WTC11 (cell line): ENCODE data around the gene PRSS58. TPM values are rescaled to one million over a fixed set of nuclear protein-coding genes. Genes with fewer than 3 reads are reported as not detected.

Source experiments
- ATAC-seq: fragments of 200-7000 bp; cut with Tn5 transposase; 2 replicates; pipeline ENCODE4 v1.10.0; 2021; ENCODE audit warnings: mild to moderate bottlenecking, moderate library complexity
- CTCF ChIA-PET: fragments of 300-600 bp; sonication (Branson Sonifier 250); formaldehyde crosslinking; loops from one replicate; lab custom pipeline; 2021; ENCODE audit warnings: antibody characterized with exemption; lab: Charles Lee
- POLR2A ChIA-PET: fragments of 350-600 bp; sonication (Branson Sonifier 250); formaldehyde crosslinking; loops from one replicate; lab custom pipeline; 2021; ENCODE audit warnings: antibody characterized with exemption; lab: Charles Lee
- DNase-seq: peaks from one replicate; pipeline ENCODE4 v3.0.0; 2021; ENCODE audit warnings: low spot score
- H3K27ac Mint-ChIP-seq: 2 replicates; pipeline ENCODE4 v1.8.0; 2021; ENCODE audit warnings: mixed read lengths
- H3K27me3 Mint-ChIP-seq: 2 replicates; pipeline ENCODE4 v1.8.0; 2021; ENCODE audit warnings: low read depth, mild to moderate bottlenecking, moderate library complexity, mixed read lengths
- H3K36me3 Mint-ChIP-seq: 2 replicates; pipeline ENCODE4 v1.8.0; 2021; ENCODE audit warnings: mixed read lengths
- H3K4me1 Mint-ChIP-seq: 2 replicates; pipeline ENCODE4 v1.8.0; 2022; ENCODE audit warnings: mixed read lengths
- H3K4me3 Mint-ChIP-seq: 2 replicates; pipeline ENCODE4 v1.8.0; 2021; ENCODE audit warnings: mild to moderate bottlenecking, moderate library complexity, mixed read lengths
- H3K9me3 Mint-ChIP-seq: 2 replicates; pipeline ENCODE4 v1.8.0; 2021; ENCODE audit warnings: mixed read lengths
- NFATC4 ChIP-seq: fragments of 250-450 bp; sonication (Bioruptor Pico); IDR thresholded peaks from 2 replicates; pipeline ENCODE4 v1.9.0; 2021; ENCODE audit warnings: mild to moderate bottlenecking
- NR1H2 ChIP-seq: sonication (generic); formaldehyde crosslinking; IDR thresholded peaks from 2 replicates; pipeline ENCODE4 v1.9.0; 2021; ENCODE audit warnings: mild to moderate bottlenecking, moderate library complexity, missing genetic modification reagents
- RORB ChIP-seq: fragments of 250-450 bp; sonication (Bioruptor Pico); IDR thresholded peaks from 2 replicates; pipeline ENCODE4 v1.9.0; 2021; ENCODE audit warnings: mild to moderate bottlenecking
- SMAD4 ChIP-seq: sonication (generic); formaldehyde crosslinking; IDR thresholded peaks from 2 replicates; pipeline ENCODE4 v1.8.0; 2022; ENCODE audit warnings: mild to moderate bottlenecking, missing genetic modification reagents
- TCF7 ChIP-seq: sonication (generic); formaldehyde crosslinking; IDR thresholded peaks from 2 replicates; pipeline ENCODE4 v1.8.0; 2022; ENCODE audit warnings: mild to moderate bottlenecking, low read depth, missing genetic modification reagents, moderate library complexity
- TEAD4 ChIP-seq: sonication (generic); formaldehyde crosslinking; IDR thresholded peaks from 2 replicates; pipeline ENCODE4 v1.8.0; 2022; ENCODE audit warnings: mild to moderate bottlenecking, missing genetic modification reagents
- ZNF232 ChIP-seq: sonication (generic); formaldehyde crosslinking; IDR thresholded peaks from 2 replicates; pipeline ENCODE4 v1.8.0; 2022; ENCODE audit warnings: mild to moderate bottlenecking, missing genetic modification reagents
- ZNF317 ChIP-seq: sonication (generic); formaldehyde crosslinking; IDR thresholded peaks from 2 replicates; pipeline ENCODE4 v1.8.1; 2023; ENCODE audit warnings: low read depth, mild to moderate bottlenecking, moderate library complexity, missing genetic modification reagents, borderline replicate concordance
- ZNF396 ChIP-seq: fragments of 250-450 bp; sonication (Bioruptor Pico); IDR thresholded peaks from 2 replicates; pipeline ENCODE4 v1.8.0; 2021; ENCODE audit warnings: mild to moderate bottlenecking, moderate library complexity, borderline replicate concordance
- total RNA-seq: library from RNA; stranded (reverse); gene quantifications from 3 replicates; pipeline ENCODE4 v1.2.3, GENCODE V29; 2021
- TF ChIP-seq, protein P1 (sequence below): sonication (generic); formaldehyde crosslinking; conservative IDR thresholded peaks from 2 replicates; pipeline ENCODE4 v1.8.1; 2023; ENCODE audit warnings: mild to moderate bottlenecking, low read depth, missing genetic modification reagents, moderate library complexity
- TF ChIP-seq, protein P2 (sequence below): sonication (generic); formaldehyde crosslinking; IDR thresholded peaks from 2 replicates; pipeline ENCODE4 v1.8.0; 2022; ENCODE audit warnings: mild to moderate bottlenecking, missing genetic modification reagents
- TF ChIP-seq, protein P3 (sequence below): fragments of 200-600 bp; IDR thresholded peaks from 2 replicates; pipeline ENCODE4 v1.8.0; 2022; ENCODE audit warnings: antibody characterized with exemption
- TF ChIP-seq, protein P4 (sequence below): fragments of 250-450 bp; sonication (Bioruptor Pico); IDR thresholded peaks from 2 replicates; pipeline ENCODE4 v1.8.0; 2021; ENCODE audit warnings: mild to moderate bottlenecking
- TF ChIP-seq, protein P5 (sequence below): sonication (generic); formaldehyde crosslinking; IDR thresholded peaks from 2 replicates; pipeline ENCODE4 v1.8.0; 2022; ENCODE audit warnings: mild to moderate bottlenecking, missing genetic modification reagents
- TF ChIP-seq, protein P6 (sequence below): sonication (generic); formaldehyde crosslinking; IDR thresholded peaks from 2 replicates; pipeline ENCODE4 v1.8.1; 2023; ENCODE audit warnings: mild to moderate bottlenecking, missing genetic modification reagents, borderline replicate concordance
- TF ChIP-seq, protein P7 (sequence below): fragments of 250-450 bp; sonication (Bioruptor Pico); IDR thresholded peaks from 2 replicates; pipeline ENCODE4 v1.9.0; 2021; ENCODE audit warnings: mild to moderate bottlenecking, borderline replicate concordance
- TF ChIP-seq, protein P8 (sequence below): sonication (generic); formaldehyde crosslinking; IDR thresholded peaks from 2 replicates; pipeline ENCODE4 v1.8.0; 2023; ENCODE audit warnings: missing genetic modification reagents

PRSS58 gene
- total RNA-seq, 1 experiment from 2014 or later: not detected

DNA sequence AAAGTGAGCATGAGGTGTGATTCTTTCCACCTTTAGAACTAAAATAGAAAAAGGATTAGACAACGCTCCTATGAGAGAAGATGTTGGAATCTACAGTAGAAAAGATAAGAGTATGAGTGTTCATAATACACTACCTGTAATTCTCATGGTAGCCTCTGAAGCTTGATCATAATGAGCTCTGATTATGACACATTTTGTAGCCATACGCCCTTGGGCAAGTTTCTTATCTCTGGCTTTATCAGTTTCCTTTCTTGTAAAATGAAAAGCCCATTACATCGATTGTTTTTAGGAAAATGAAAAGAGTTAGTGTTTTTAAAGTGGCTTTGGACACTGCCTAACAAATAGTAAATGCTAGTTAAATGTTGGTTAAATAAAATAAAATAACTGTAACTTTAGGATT lies 22.4 kb upstream of the PRSS58 start:
- DNase-seq (no peak), ATAC-seq (no peak)
- no peak overlapping the region for H3K4me3 Mint-ChIP-seq
- ChIA-PET POLR2A (interaction anchor here (0.6 kb wide), 1 partner anchor 1413 kb away, joined by 10 read pairs; no protein-coding TSS in a partner anchor), CTCF (interaction anchor here (0.7 to 0.9 kb wide), 2 partner anchors 20 to 24 kb away, joined by 3 read pairs; no protein-coding TSS in a partner anchor)
- TF ChIP-seq, protein P1, sequence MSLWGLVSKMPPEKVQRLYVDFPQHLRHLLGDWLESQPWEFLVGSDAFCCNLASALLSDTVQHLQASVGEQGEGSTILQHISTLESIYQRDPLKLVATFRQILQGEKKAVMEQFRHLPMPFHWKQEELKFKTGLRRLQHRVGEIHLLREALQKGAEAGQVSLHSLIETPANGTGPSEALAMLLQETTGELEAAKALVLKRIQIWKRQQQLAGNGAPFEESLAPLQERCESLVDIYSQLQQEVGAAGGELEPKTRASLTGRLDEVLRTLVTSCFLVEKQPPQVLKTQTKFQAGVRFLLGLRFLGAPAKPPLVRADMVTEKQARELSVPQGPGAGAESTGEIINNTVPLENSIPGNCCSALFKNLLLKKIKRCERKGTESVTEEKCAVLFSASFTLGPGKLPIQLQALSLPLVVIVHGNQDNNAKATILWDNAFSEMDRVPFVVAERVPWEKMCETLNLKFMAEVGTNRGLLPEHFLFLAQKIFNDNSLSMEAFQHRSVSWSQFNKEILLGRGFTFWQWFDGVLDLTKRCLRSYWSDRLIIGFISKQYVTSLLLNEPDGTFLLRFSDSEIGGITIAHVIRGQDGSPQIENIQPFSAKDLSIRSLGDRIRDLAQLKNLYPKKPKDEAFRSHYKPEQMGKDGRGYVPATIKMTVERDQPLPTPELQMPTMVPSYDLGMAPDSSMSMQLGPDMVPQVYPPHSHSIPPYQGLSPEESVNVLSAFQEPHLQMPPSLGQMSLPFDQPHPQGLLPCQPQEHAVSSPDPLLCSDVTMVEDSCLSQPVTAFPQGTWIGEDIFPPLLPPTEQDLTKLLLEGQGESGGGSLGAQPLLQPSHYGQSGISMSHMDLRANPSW: no peak
- no peak for TF ChIP-seq ZNF232 (CRISPR knock-in tag)
- TF ChIP-seq, protein P2, sequence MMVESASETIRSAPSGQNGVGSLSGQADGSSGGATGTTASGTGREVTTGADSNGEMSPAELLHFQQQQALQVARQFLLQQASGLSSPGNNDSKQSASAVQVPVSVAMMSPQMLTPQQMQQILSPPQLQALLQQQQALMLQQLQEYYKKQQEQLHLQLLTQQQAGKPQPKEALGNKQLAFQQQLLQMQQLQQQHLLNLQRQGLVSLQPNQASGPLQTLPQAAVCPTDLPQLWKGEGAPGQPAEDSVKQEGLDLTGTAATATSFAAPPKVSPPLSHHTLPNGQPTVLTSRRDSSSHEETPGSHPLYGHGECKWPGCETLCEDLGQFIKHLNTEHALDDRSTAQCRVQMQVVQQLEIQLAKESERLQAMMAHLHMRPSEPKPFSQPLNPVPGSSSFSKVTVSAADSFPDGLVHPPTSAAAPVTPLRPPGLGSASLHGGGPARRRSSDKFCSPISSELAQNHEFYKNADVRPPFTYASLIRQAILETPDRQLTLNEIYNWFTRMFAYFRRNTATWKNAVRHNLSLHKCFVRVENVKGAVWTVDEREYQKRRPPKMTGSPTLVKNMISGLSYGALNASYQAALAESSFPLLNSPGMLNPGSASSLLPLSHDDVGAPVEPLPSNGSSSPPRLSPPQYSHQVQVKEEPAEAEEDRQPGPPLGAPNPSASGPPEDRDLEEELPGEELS (CRISPR knock-in tag): no peak
- TF ChIP-seq, protein P3, sequence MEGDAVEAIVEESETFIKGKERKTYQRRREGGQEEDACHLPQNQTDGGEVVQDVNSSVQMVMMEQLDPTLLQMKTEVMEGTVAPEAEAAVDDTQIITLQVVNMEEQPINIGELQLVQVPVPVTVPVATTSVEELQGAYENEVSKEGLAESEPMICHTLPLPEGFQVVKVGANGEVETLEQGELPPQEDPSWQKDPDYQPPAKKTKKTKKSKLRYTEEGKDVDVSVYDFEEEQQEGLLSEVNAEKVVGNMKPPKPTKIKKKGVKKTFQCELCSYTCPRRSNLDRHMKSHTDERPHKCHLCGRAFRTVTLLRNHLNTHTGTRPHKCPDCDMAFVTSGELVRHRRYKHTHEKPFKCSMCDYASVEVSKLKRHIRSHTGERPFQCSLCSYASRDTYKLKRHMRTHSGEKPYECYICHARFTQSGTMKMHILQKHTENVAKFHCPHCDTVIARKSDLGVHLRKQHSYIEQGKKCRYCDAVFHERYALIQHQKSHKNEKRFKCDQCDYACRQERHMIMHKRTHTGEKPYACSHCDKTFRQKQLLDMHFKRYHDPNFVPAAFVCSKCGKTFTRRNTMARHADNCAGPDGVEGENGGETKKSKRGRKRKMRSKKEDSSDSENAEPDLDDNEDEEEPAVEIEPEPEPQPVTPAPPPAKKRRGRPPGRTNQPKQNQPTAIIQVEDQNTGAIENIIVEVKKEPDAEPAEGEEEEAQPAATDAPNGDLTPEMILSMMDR: no peak
- no peak overlapping the region for H3K27ac Mint-ChIP-seq
- peaks cover 26% of the 10 kb centered on the region for H3K9me3 Mint-ChIP-seq
- H3K27me3 Mint-ChIP-seq: peaks cover 9% of the 10 kb centered on the region; the same call in 1 of the 2 replicates
- H3K4me1 Mint-ChIP-seq: no peaks in the 10 kb centered on the region
- H3K36me3 Mint-ChIP-seq: peaks cover 11% of the 10 kb centered on the region

DNA sequence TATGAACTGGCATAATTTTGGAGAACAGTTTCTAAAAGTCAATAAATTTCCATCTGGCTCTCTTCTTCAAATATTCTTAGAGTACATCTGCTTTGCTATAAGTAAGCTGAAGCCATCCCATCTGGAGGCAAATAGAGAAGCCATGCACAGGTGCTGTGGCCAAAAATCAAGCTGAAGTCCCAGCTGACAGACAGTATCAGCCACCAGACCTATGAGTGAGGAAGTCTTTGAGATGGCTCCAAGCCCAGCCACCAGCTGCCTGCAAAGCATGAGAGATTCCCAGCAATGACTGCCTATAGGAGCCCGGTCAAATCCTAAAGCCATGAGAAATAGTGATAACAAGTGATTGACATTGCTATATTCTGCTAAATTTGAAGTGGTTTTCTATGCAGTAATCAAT lies 21.7 kb upstream of the PRSS58 start:
- H3K27ac Mint-ChIP-seq: no peak overlapping the region
- peaks cover 9% of the 10 kb centered on the region; the same call in 1 of the 2 replicates for H3K27me3 Mint-ChIP-seq
- peaks cover 16% of the 10 kb centered on the region for H3K36me3 Mint-ChIP-seq
- ATAC-seq: no peak
- DNase-seq: no peak
- no peaks in the 10 kb centered on the region for H3K4me1 Mint-ChIP-seq
- H3K4me3 Mint-ChIP-seq: no peak overlapping the region
- ChIA-PET CTCF (interaction anchor here (0.9 kb wide), 1 partner anchor 21 kb away, joined by 3 read pairs; no protein-coding TSS in a partner anchor), POLR2A (interaction anchor here (0.6 kb wide), 1 partner anchor 1412 kb away, joined by 10 read pairs; no protein-coding TSS in a partner anchor)
- H3K9me3 Mint-ChIP-seq: peaks cover 33% of the 10 kb centered on the region
- no peak for TF ChIP-seq SMAD4 (CRISPR knock-in tag)
- TF ChIP-seq, protein P4, sequence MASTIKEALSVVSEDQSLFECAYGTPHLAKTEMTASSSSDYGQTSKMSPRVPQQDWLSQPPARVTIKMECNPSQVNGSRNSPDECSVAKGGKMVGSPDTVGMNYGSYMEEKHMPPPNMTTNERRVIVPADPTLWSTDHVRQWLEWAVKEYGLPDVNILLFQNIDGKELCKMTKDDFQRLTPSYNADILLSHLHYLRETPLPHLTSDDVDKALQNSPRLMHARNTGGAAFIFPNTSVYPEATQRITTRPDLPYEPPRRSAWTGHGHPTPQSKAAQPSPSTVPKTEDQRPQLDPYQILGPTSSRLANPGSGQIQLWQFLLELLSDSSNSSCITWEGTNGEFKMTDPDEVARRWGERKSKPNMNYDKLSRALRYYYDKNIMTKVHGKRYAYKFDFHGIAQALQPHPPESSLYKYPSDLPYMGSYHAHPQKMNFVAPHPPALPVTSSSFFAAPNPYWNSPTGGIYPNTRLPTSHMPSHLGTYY (CRISPR knock-in tag): no peak
- TF ChIP-seq, protein P5, sequence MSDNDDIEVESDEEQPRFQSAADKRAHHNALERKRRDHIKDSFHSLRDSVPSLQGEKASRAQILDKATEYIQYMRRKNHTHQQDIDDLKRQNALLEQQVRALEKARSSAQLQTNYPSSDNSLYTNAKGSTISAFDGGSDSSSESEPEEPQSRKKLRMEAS: no peak
- no peak for TF ChIP-seq ZNF396 (CRISPR knock-in tag)
- no peak for TF ChIP-seq ZNF317
- no peak for TF ChIP-seq TEAD4 (CRISPR knock-in tag)
- TF ChIP-seq NR1H2 (CRISPR knock-in tag): no peak
- TF ChIP-seq RORB (CRISPR knock-in tag): no peak
- TF ChIP-seq, protein P6, sequence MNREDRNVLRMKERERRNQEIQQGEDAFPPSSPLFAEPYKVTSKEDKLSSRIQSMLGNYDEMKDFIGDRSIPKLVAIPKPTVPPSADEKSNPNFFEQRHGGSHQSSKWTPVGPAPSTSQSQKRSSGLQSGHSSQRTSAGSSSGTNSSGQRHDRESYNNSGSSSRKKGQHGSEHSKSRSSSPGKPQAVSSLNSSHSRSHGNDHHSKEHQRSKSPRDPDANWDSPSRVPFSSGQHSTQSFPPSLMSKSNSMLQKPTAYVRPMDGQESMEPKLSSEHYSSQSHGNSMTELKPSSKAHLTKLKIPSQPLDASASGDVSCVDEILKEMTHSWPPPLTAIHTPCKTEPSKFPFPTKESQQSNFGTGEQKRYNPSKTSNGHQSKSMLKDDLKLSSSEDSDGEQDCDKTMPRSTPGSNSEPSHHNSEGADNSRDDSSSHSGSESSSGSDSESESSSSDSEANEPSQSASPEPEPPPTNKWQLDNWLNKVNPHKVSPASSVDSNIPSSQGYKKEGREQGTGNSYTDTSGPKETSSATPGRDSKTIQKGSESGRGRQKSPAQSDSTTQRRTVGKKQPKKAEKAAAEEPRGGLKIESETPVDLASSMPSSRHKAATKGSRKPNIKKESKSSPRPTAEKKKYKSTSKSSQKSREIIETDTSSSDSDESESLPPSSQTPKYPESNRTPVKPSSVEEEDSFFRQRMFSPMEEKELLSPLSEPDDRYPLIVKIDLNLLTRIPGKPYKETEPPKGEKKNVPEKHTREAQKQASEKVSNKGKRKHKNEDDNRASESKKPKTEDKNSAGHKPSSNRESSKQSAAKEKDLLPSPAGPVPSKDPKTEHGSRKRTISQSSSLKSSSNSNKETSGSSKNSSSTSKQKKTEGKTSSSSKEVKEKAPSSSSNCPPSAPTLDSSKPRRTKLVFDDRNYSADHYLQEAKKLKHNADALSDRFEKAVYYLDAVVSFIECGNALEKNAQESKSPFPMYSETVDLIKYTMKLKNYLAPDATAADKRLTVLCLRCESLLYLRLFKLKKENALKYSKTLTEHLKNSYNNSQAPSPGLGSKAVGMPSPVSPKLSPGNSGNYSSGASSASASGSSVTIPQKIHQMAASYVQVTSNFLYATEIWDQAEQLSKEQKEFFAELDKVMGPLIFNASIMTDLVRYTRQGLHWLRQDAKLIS (CRISPR knock-in tag): no peak
- TF ChIP-seq NFATC4: no peak
- TF ChIP-seq, protein P7, sequence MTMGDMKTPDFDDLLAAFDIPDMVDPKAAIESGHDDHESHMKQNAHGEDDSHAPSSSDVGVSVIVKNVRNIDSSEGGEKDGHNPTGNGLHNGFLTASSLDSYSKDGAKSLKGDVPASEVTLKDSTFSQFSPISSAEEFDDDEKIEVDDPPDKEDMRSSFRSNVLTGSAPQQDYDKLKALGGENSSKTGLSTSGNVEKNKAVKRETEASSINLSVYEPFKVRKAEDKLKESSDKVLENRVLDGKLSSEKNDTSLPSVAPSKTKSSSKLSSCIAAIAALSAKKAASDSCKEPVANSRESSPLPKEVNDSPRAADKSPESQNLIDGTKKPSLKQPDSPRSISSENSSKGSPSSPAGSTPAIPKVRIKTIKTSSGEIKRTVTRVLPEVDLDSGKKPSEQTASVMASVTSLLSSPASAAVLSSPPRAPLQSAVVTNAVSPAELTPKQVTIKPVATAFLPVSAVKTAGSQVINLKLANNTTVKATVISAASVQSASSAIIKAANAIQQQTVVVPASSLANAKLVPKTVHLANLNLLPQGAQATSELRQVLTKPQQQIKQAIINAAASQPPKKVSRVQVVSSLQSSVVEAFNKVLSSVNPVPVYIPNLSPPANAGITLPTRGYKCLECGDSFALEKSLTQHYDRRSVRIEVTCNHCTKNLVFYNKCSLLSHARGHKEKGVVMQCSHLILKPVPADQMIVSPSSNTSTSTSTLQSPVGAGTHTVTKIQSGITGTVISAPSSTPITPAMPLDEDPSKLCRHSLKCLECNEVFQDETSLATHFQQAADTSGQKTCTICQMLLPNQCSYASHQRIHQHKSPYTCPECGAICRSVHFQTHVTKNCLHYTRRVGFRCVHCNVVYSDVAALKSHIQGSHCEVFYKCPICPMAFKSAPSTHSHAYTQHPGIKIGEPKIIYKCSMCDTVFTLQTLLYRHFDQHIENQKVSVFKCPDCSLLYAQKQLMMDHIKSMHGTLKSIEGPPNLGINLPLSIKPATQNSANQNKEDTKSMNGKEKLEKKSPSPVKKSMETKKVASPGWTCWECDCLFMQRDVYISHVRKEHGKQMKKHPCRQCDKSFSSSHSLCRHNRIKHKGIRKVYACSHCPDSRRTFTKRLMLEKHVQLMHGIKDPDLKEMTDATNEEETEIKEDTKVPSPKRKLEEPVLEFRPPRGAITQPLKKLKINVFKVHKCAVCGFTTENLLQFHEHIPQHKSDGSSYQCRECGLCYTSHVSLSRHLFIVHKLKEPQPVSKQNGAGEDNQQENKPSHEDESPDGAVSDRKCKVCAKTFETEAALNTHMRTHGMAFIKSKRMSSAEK (CRISPR knock-in tag): no peak
- TF ChIP-seq, protein P8, sequence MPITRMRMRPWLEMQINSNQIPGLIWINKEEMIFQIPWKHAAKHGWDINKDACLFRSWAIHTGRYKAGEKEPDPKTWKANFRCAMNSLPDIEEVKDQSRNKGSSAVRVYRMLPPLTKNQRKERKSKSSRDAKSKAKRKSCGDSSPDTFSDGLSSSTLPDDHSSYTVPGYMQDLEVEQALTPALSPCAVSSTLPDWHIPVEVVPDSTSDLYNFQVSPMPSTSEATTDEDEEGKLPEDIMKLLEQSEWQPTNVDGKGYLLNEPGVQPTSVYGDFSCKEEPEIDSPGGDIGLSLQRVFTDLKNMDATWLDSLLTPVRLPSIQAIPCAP (CRISPR knock-in tag): no peak
- TF ChIP-seq TCF7 (CRISPR knock-in tag): no peak
